Measurements from ENCODE around the gene LAMA2.

- TF ChIP-seq, protein P1, sequence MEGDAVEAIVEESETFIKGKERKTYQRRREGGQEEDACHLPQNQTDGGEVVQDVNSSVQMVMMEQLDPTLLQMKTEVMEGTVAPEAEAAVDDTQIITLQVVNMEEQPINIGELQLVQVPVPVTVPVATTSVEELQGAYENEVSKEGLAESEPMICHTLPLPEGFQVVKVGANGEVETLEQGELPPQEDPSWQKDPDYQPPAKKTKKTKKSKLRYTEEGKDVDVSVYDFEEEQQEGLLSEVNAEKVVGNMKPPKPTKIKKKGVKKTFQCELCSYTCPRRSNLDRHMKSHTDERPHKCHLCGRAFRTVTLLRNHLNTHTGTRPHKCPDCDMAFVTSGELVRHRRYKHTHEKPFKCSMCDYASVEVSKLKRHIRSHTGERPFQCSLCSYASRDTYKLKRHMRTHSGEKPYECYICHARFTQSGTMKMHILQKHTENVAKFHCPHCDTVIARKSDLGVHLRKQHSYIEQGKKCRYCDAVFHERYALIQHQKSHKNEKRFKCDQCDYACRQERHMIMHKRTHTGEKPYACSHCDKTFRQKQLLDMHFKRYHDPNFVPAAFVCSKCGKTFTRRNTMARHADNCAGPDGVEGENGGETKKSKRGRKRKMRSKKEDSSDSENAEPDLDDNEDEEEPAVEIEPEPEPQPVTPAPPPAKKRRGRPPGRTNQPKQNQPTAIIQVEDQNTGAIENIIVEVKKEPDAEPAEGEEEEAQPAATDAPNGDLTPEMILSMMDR (conservative IDR thresholded peaks at IDR 0.05 in 1 of 2, IDR thresholded peaks at IDR 0.05 in 1 of 2; ENCODE audit: extremely low read depth in 1 of 2, insufficient read depth in 1 of 2, low read depth in 1 of 2, low read length in 2 of 2), result no peak
- TF ChIP-seq EZH2 (IDR thresholded peaks at IDR 0.05; ENCODE audit: borderline replicate concordance, low read length), result no peak
Observed at GRCh38 chr6:129297592-129297991, 414.7 kb downstream of the LAMA2 start.
